NCI-H2107 (cell line): ENCODE measurements around the gene IGF2R.
"Not testable (repeated sequence)": the region's sequence is repeated elsewhere in the genome, so short reads cannot be mapped to it uniquely, and the experiment has no call there.

ENCODE experiments used
- DNase-seq: peaks from one replicate; lab custom pipeline; 2025; lab: John Stamatoyannopoulos, UW

The IGF2R gene

GRCh38 chr6:159997498-159998101 lies 28.7 kb downstream of the IGF2R start:
- DNase-seq = no peak

GRCh38 chr6:159998538-159998937 lies 29.7 kb downstream of the IGF2R start:
- no peak for DNase-seq

DNA sequence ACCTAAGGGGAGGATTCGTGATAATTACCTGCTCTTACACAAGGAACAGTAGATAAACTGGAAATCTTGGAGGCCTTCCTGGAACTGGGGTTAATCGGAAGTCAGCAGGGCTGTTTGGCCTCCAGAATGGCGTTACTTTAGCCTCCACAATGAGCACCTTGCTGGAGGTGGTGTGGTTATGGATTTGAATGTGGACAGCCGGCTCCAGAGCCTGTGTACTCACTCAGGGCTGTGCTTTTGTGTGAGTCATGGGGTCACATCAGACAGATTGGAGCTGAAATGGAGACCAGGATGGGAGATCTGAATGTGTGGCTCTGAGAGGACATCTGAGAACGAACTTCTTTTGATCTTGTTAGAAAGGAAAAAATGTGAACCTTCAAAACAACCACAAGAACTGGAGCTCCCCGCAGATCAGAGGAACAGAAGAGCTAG lies 30.4 kb downstream of the IGF2R start:
- DNase-seq = no peak

DNA sequence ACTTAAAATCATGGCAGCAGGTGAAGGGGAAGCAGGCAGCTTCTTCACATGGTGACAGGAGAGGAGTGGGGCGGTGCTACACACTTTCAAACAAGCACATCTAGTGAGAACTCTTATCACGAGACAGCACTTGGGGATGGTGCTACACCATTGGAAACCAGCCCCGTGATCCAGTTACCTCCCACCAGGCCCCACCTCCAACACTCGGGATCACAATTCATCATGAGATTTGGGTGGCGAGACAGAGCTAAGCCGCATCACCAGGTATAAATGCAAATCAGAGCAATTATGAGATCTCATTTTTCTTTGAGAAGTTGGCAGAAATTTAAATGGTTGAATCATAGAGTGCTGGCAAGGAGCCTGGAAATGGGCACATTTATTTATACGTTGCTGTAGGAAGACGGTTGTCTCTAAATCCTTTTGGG lies 31.4 kb downstream of the IGF2R start:
- no peak for DNase-seq

DNA sequence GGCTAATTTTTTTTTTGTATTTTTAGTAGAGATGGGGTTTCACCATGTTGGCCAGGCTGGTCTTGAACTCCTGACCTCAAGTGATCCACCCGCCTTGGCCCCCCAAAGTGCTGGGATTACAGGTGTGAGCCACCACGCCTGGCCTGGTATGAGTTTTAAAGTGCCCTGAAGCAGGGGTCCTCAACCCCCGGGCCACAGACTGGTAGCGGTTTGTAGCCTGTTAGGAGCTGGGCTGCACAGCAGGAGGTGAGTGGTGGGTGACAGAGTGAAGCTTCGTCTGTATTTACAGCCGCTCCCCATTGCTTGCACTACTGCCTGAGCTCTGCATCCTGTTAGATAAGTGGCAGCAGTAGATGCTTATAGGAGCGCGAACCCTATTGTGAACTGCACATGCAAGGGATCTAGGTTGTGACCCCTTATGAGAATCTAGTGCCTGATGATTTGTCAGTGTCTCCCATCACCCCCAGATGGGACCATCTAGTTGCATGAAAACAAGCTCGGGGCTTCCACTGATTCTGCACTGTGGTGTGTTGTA lies 32.1 kb downstream of the IGF2R start:
- DNase-seq = not testable (repeated sequence)

- DNase-seq = no peak
These were observed 34.0 kb downstream of the IGF2R start for GRCh38 chr6:160002882-160003281.

GRCh38 chr6:160004018-160004417 lies 35.1 kb downstream of the IGF2R start:
- no peak for DNase-seq

- DNase-seq = no peak
These were observed 35.7 kb downstream of the IGF2R start for GRCh38 chr6:160004419-160005175.

GRCh38 chr6:160005211-160005610 lies 36.3 kb downstream of the IGF2R start:
- DNase-seq = no peak

- no peak for DNase-seq
These were observed 37.1 kb downstream of the IGF2R start for GRCh38 chr6:160005861-160006540.

GRCh38 chr6:160007145-160007544 lies 38.3 kb downstream of the IGF2R start:
- DNase-seq = no peak

- no peak for DNase-seq
These were observed 38.7 kb downstream of the IGF2R start for GRCh38 chr6:160007611-160008010.

GRCh38 chr6:160010067-160010466 lies 41.2 kb downstream of the IGF2R start:
- DNase-seq = no peak

GRCh38 chr6:160013987-160014868 lies 45.3 kb downstream of the IGF2R start:
- DNase-seq = no peak

- no peak for DNase-seq
These were observed 45.9 kb downstream of the IGF2R start for GRCh38 chr6:160014869-160015182.

- no peak for DNase-seq
These were observed 47.1 kb downstream of the IGF2R start for GRCh38 chr6:160015778-160016684.

- no peak for DNase-seq
These were observed 53.2 kb downstream of the IGF2R start for GRCh38 chr6:160022101-160022500.

GRCh38 chr6:160022793-160023192 lies 53.9 kb downstream of the IGF2R start:
- DNase-seq = no peak

DNA sequence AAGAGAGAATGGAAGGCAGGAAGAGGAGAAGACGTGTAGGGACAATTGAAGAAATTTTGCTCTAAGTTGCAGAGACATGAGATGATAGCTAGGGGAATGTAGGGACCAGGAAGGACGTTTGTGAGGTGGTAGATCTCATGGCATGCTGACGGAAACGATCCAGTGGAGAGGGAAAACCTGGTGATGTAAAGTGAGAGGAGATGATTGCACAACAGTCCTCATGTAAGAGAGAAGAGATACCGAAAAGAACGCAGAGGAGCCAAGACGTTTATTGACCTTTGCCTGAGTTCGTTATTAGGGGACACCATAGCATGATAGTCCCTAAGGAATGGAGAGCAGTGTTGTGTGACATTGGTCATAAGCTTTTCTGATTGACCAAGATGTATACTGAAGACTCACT lies 55.3 kb downstream of the IGF2R start:
- DNase-seq = no peak

- no peak for DNase-seq
These were observed 58.2 kb downstream of the IGF2R start for GRCh38 chr6:160027076-160027475.

DNA sequence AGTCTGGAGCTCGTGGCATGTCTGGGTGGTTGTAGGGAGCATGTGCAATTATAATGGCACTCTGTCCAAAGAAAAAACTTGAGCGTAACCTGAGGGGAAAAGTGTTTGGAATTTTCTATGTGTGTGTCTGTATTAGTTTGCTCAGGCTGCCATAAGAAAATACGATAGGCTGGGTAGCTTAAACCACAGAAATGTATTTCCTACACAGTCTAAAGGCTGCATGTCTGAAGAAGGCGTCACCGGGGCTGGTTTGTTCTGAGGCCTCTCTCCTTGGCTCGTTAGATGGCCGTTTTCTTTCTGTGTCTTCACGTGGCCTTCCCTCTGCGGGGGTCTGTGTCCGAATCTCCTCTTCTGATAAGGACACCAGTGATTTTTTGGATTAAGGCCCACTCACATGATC lies 59.0 kb downstream of the IGF2R start:
- DNase-seq = no peak
